ENCODE measurements around the gene SWAP70.

The SWAP70 gene

DNA sequence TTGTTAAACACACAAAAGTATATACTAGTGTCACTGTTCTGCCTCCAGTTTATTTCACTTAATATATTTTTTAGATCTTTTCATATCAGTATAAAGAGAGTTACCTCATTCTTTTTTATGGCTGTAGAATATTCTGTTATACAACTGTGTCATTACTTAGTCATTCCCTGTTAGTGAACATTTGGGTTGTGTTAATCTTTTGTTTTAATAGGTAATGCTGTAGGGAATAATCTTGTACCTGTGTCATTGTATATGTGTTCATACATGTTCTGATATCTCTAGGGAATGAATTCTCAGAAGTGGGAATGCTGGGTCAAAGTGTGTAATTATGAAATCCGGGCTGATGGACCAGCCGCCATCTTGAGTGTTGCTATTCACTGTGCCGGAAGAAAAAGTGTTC, 71.4 kb downstream of the SWAP70 start:
- no peak for DNase-seq (ENCODE audit: extremely low read depth, low read depth)
- TF ChIP-seq, protein P1, sequence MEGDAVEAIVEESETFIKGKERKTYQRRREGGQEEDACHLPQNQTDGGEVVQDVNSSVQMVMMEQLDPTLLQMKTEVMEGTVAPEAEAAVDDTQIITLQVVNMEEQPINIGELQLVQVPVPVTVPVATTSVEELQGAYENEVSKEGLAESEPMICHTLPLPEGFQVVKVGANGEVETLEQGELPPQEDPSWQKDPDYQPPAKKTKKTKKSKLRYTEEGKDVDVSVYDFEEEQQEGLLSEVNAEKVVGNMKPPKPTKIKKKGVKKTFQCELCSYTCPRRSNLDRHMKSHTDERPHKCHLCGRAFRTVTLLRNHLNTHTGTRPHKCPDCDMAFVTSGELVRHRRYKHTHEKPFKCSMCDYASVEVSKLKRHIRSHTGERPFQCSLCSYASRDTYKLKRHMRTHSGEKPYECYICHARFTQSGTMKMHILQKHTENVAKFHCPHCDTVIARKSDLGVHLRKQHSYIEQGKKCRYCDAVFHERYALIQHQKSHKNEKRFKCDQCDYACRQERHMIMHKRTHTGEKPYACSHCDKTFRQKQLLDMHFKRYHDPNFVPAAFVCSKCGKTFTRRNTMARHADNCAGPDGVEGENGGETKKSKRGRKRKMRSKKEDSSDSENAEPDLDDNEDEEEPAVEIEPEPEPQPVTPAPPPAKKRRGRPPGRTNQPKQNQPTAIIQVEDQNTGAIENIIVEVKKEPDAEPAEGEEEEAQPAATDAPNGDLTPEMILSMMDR (IDR thresholded peaks at IDR 0.05; ENCODE audit: low read depth, low read length) = no peak

DNA sequence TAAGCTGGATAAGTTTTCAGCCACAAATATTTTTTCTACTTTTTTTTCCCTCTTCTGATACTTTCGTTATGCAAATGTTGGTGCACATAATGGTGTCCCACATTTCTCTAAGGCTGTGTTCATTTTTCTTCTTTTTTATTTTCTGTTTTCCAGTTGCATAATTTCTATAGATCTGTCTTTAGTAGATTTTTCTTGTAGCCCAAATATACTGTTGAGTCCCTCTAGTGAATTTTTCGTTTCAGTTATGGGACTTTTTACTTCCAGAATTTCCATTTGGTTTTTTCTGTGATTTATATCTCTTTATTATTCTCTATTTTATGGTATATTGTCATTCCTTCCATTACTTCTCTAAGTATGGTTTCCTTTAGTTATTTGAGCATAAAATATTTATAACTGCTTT, 72.0 kb downstream of the SWAP70 start:
- DNase-seq (ENCODE audit: extremely low read depth, low read depth) = no peak
- TF ChIP-seq, protein P1 (IDR thresholded peaks at IDR 0.05; ENCODE audit: low read depth, low read length) = no peak

DNA sequence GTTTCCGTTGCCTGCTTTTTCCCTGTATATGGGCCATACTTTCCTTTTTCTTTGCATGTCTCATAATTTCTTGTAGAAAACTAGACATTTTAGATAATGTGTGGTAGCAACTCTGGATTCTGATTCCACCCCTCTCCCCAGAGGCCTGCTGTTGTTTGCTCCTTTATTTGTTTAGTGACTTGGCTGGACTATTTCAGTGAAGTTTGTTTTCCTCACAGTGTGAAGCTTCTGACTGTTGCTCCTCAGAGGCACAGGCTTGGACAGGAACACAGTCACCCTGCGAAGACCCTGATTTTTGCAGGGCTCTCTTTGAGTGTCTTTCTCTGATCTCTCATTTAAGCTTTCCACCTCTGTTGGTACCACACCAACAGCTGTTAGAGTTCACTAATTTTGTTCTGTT, 72.5 kb downstream of the SWAP70 start:
- TF ChIP-seq, protein P1 (IDR thresholded peaks at IDR 0.05; ENCODE audit: low read depth, low read length) = no peak

DNA sequence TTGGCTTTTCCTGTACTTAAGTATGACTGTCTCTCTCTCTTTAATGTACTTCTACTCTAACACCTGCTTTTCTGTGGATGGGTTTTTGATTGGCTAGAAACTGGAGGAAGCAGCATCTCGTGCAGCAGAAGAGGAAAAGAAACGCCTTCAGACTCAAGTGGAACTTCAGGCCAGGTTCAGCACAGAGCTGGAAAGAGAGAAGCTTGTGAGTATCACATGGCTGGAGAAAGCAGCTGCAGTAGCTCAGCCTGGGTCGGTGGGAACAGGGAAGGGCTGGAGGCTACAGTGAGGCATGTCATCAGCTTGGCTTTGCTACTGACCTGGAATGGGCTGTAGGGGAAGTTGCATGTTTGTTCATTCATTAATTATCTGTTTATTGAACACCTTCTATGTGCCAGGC, 74.2 kb downstream of the SWAP70 start:
- DNase-seq (ENCODE audit: extremely low read depth, low read depth) = no peak
- TF ChIP-seq, protein P1 (IDR thresholded peaks at IDR 0.05; ENCODE audit: low read depth, low read length) = no peak

More for the DNA sequence above, 72.5 kb downstream of the SWAP70 start:
- no peak for DNase-seq (ENCODE audit: extremely low read depth, low read depth)

DNA sequence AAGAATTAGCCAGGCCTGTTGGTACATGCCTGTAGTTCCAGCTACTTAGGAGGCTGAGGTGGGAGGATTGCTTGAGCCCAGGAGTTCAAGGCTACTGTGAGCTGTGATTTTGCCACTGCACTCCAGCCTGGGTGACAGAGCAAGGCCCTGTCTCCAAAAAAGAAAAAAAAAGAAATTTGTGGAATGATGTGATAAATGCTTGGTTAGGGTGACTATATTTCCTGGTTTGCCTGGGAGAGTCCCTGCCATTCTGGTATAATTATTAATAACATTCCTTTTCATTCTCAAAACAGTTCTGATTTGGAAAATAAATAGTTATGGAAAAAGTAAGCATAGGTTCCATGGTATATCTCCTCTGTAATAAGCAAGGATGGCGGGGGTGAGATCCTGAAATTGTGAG, 74.8 kb downstream of the SWAP70 start:
- DNase-seq (ENCODE audit: extremely low read depth, low read depth) = no peak
- TF ChIP-seq, protein P1 (IDR thresholded peaks at IDR 0.05; ENCODE audit: low read depth, low read length) = no peak

DNA sequence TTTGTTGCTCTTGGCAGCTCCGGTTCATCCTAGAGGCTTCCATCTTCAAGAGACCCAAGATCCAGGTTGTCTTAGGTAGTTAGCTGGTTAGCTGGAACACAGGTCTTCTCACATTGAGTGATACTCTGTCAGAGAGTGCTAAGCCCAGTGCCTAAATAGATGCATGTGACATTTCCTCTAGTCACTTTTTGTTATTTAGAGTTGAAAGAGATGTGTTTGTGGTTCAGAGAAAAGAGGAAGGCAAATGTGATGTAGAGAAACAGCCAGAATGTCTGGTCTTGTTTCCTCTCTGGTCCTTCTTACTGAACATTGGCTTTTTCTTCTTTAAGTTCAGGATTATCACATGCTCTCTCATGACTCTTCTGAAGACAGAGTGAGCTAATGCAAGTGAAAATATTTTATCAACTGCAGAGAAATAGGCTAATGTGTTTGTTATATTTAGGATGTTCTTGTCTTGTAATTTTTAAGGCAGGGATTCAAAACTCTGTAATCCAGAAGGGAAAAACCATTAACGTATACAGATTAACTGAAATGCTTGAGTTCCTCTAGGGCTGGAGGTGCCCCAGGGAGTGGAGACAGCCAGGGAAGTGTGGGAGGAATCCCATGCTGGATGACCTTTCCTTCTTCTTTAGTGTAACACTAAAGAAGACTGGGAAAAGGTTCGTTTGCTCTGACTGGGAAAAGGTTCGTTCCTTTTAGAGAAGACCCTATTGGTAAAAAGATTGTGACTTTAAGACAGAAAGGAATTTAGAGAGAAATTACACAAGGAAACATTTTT, 75.4 kb downstream of the SWAP70 start:
- TF ChIP-seq, protein P1 (IDR thresholded peaks at IDR 0.05; ENCODE audit: low read depth, low read length) = no peak
- DNase-seq (ENCODE audit: extremely low read depth, low read depth) = no peak

DNA sequence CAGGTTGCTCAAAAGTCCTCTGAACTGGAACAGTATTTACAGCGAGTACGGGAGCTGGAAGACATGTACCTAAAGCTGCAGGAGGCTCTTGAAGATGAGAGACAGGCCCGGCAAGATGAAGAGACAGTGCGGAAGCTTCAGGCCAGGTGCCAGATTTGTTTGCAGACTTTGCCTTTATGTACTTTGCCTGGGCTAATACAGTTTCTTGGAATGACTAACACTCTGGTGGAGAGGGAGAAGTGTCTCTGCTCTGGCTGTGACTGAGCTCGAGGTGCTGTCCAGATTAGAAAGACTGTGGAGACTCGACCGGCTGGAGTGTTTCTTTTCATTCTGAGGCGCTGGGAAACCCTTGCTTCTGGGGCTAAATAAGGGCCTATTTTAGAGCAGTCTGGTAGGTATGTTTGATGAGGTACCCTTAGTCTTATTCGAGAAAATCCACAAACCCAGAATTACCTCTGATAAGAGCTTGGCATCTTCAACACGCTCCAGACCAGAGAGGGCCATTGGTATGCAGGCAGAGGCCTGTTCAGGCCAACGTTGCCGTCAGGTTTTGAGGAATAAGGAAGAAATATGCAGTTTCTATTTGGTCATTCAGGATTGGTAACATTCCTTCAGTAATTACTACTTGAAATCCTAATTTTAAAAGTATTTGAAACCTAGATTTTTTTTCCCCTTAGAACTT, 76.5 kb downstream of the SWAP70 start:
- TF ChIP-seq, protein P1 (IDR thresholded peaks at IDR 0.05; ENCODE audit: low read depth, low read length) = no peak
- DNase-seq (ENCODE audit: extremely low read depth, low read depth) = no peak

All from AG09319 (cell line).